AG09319 (cell line): Measurements from ENCODE around the gene SNRNP35.

Source experiments
- DNase-seq: peaks from one replicate; pipeline ENCODE4 v3.0.0-alpha.2; 2010; ENCODE audit warnings: low read depth; ENCODE audit errors: extremely low read depth
- TF ChIP-seq, protein P1 (sequence below): IDR thresholded peaks from 2 replicates; pipeline ENCODE4 v1.5.1; 2011; ENCODE audit warnings: low read depth, mild to moderate bottlenecking, inconsistent platforms, low read length, moderate library complexity

The SNRNP35 gene

DNA sequence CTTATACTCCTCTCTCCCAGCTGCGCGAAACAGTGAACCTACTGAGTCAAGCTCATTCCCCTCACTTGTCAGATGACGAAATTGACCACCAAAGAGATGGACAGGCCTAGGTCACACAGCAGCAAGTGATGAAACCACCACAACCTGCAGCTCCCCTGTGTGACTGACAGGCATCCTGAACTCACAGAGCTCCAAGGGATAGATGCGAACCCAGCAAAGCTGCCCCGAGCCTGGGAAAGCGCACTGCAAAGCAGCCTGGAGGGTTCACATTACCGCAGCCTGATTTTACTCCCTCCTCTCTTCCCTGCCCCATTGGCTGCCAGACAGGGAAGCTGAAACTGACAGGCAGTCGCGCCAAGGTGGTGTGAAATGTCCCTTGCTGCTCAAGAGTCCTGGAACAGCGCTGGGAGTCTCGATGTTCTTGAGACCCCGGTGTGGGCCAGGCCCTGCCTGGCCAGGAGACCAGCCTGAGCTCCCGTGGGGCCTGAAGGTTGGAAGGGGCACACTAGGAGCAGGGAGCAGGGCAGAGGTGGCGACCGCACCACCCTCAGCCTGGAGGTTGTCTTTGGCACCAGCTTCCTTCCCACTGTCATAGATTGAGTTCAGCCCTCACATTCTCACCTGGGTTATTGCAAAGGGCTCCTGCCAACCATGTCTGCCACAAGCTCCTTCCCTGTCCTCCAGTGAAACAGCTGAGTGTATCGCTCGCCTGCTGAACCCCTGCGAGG, 36.3 kb downstream of the SNRNP35 start:
- TF ChIP-seq, protein P1, sequence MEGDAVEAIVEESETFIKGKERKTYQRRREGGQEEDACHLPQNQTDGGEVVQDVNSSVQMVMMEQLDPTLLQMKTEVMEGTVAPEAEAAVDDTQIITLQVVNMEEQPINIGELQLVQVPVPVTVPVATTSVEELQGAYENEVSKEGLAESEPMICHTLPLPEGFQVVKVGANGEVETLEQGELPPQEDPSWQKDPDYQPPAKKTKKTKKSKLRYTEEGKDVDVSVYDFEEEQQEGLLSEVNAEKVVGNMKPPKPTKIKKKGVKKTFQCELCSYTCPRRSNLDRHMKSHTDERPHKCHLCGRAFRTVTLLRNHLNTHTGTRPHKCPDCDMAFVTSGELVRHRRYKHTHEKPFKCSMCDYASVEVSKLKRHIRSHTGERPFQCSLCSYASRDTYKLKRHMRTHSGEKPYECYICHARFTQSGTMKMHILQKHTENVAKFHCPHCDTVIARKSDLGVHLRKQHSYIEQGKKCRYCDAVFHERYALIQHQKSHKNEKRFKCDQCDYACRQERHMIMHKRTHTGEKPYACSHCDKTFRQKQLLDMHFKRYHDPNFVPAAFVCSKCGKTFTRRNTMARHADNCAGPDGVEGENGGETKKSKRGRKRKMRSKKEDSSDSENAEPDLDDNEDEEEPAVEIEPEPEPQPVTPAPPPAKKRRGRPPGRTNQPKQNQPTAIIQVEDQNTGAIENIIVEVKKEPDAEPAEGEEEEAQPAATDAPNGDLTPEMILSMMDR, result no peak

DNA sequence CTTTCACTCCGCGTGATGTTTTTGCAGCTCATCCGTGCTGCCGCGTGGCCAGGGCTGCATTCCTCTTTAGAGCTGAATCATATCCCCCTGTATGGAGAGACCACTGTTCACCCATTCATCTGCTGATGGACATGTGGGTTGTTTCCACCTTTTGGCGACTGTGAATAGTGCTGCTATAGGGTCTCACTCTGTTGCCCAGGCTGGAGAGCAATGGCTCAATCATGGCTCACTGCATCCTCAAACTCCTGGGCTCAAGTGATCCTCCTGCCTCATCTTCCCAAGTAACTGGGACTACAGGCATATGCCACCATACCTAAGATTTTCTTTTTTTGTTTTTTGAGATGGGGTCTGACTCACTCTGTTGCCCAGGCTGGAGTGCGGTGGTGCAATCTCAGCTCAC, 39.1 kb downstream of the SNRNP35 start:
- TF ChIP-seq, protein P1, result no peak
- no peak for DNase-seq

More for the DNA sequence above, 36.3 kb downstream of the SNRNP35 start:
- DNase-seq, result no peak

DNA sequence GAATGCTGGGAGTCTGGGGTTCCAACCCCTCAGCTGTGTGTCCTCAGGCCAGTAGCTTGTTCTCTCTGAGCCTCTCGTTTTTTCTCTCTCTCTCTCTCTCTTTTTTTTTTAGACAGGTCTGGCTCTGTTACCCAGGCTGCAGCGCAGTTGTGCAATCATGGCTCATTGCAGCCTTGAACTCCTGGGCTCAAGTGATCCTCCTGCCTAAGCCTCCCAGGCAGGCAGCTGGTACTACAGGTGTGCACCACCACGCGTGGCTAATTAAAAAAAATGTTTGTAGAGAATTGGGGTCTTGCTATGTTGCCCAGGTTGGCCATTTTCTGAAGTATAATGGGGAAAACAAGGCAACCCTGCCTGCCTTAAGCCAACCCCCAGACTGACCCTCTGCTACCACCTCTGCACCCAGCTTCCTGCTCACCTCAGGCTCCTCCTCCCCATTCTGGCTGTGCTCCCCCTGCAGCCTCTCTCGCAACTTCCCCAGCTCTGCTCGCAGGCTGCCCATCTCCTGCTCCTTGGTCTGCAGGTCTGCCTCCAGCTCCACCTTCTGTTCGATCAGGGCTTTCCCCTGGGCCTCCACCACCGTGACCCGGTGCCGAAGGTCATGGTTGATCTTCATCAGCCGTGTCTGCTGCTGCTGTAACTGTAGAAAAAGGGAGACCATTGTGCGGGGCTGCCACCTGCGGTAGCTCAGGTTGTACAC, 40.3 kb downstream of the SNRNP35 start:
- DNase-seq, result no peak
- TF ChIP-seq, protein P1, result no peak

DNA sequence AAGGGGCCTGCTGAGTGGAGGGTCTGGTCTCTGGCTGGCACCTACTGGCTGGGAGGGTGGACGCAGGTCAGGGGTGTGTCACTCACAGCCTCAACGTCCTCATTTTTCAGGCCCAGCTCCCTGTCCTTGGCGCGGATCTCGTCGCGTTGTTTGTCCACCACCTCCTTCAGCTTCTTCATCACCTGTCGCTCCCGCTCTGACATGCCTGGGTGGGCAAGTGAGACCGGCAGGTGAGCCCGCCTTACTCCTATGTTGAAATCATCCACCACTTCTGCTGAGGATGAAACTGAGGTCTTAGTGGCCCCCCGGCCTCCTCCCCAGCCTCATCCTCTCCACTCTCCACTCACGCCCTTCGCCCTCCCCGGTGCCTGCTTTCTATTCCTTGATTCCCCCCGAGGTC, 41.4 kb downstream of the SNRNP35 start:
- TF ChIP-seq, protein P1, result no peak
- no peak for DNase-seq

DNA sequence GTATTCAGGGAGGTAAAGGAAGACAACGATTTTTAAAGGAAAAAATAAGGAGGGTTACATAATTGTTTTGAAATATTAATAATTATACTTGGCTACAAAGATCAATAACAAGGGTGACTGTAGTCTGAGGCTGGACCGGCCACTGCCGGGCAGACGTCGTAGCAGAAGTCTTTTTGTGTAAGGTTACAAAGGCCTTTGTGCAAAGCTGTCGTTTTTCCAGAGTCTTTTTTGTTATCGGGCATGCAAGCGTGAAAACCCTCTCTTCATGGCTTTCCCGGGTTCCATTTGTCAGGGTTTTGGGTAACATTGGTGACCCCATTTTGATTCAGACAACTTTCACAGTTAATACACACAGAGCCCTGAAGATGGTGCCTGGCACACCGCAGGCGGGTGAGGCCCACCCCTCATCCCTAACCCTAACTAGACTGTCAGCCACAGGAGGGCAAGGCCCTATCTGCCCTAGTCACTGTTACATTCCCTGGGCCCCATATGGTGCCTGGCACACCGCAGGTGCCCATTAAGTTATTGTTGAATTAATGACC, 44.3 kb downstream of the SNRNP35 start:
- DNase-seq, result no peak
- TF ChIP-seq, protein P1, result no peak

DNA sequence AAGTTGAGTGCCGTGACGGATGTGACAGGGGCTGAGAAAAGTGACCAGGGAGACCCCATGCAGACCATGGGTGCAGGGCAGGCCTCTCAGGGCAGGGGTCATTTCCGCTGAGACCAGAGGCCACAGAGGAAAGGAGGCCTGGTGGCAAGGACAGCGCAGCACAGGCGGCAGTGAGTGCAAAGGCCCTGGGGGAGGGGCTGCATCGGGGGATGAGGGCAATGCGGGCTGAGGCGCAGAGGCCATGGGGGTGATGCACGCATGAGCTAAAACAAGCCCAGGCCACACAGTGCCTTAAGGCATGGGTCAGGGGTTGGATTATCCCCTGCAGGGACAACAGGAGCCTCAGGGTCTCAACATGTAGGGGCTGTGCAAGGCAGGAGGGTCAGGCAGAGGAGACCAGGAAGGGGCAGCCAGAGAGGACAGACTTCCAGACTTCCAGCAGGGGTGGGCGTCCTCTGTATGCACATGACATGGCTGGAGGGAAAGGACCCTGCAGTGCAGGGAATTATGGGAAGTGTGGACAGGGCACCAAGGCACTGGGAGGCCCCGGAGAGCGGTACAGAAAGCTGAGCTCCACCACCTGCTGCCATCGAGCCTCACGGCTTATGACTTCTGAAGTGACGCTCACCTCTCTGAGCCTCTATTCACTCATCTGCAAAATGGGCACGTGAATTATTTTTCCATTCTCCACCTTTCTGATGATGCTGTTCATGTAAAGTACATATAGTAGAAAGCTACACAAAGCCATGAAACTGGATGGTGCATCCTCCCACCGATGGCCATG, 48.3 kb downstream of the SNRNP35 start:
- no peak for DNase-seq
- TF ChIP-seq, protein P1, result no peak
